A673 (cell line): ENCODE measurements around the gene ACAD9. TPM values are rescaled to one million over a fixed set of nuclear protein-coding genes. Genes with fewer than 3 reads are reported as not detected.
"Not testable (repeated sequence)": the region's sequence is repeated elsewhere in the genome, so short reads cannot be mapped to it uniquely, and the experiment has no call there.

Experiments used
- BruUV-seq: library from RNA; stranded (reverse); fragments of 400-500 nt; replicated peaks from 2 replicates; lab custom pipeline; 2021; lab: Mats Ljungman, UMichigan
- CTCF ChIA-PET: fragments of 300-600 bp; sonication (Branson Sonifier 250); formaldehyde crosslinking; loops from one replicate; lab custom pipeline; 2022; ENCODE audit warnings: antibody characterized with exemption; lab: Charles Lee
- POLR2A ChIA-PET: fragments of 300-600 bp; sonication (Branson Sonifier 250); formaldehyde crosslinking; loops from one replicate; lab custom pipeline; 2022; ENCODE audit warnings: antibody characterized with exemption; ENCODE audit not compliant: low non-redundant PET; lab: Charles Lee
- DNase-seq: peaks from one replicate; pipeline ENCODE4 v3.0.0-alpha.2; 2015; ENCODE audit warnings: low spot score
- H3K27ac ChIP-seq: fragments of 200-600 bp; sonication (generic); 2 replicates; pipeline ENCODE4 v1.5.1; 2016; ENCODE audit warnings: mixed run types, low read depth, mild to moderate bottlenecking, mixed read lengths, antibody characterized with exemption, low read length; ENCODE audit not compliant: poor library complexity, severe bottlenecking
- H3K27me3 ChIP-seq: fragments of 200-600 bp; sonication (generic); replicated peaks from 2 replicates; pipeline ENCODE4 v1.6.1; 2017; ENCODE audit warnings: mixed run types, low read depth, mild to moderate bottlenecking, mixed read lengths, antibody characterized with exemption, low read length; ENCODE audit not compliant: insufficient read depth, poor library complexity
- H3K36me3 ChIP-seq: fragments of 200-600 bp; sonication (generic); 2 replicates; pipeline ENCODE4 v1.6.1; 2016; ENCODE audit warnings: mixed run types, mild to moderate bottlenecking, mixed read lengths, antibody characterized with exemption, low read length; ENCODE audit not compliant: insufficient read depth, poor library complexity, severe bottlenecking
- H3K4me1 ChIP-seq: fragments of 200-600 bp; sonication (generic); 2 replicates; pipeline ENCODE4 v1.6.1; 2017; ENCODE audit warnings: mixed run types, mild to moderate bottlenecking, mixed read lengths, antibody characterized with exemption, low read length; ENCODE audit not compliant: insufficient read depth, poor library complexity, severe bottlenecking
- H3K4me3 ChIP-seq: fragments of 200-600 bp; sonication (generic); 2 replicates; pipeline ENCODE4 v1.5.1; 2016; ENCODE audit warnings: low read depth, mixed run types, mild to moderate bottlenecking, mixed read lengths, low read length; ENCODE audit not compliant: poor library complexity, severe bottlenecking
- H3K9me3 ChIP-seq: fragments of 200-600 bp; sonication (generic); 2 replicates; pipeline ENCODE4 v1.6.1; 2016; ENCODE audit warnings: mixed run types, low read depth, mild to moderate bottlenecking, mixed read lengths, antibody characterized with exemption, low read length; ENCODE audit not compliant: poor library complexity, severe bottlenecking
- EZH2 ChIP-seq: fragments of 200-600 bp; sonication (generic); IDR thresholded peaks from 2 replicates; pipeline ENCODE4 v1.6.1; 2017; ENCODE audit warnings: borderline replicate concordance, low read depth, mild to moderate bottlenecking, mixed read lengths, antibody characterized with exemption, low read length; ENCODE audit not compliant: poor library complexity, severe bottlenecking
- intact Hi-C: fragments of 100-400 bp; cut with micrococcal nuclease; formaldehyde crosslinking; loops from one replicate; pipeline ENCODE4 v1.10.0; 2022; ENCODE audit not compliant: unreplicated experiment
- total RNA-seq: library from RNA; stranded (reverse); gene quantifications from 2 replicates; pipeline ENCODE4 v1.2.3, GENCODE V29; 2021
- TF ChIP-seq, protein P1 (sequence below): fragments of 300-800, 200-600 bp; sonication (generic); conservative IDR thresholded peaks from 2 replicates; pipeline ENCODE4 v1.5.1; 2017; ENCODE audit warnings: low read depth, mild to moderate bottlenecking, antibody characterized with exemption, low read length, moderate library complexity, mixed read lengths

The ACAD9 gene
- total RNA-seq, 1 experiment from 2014 or later, result 54.5 TPM

DNA sequence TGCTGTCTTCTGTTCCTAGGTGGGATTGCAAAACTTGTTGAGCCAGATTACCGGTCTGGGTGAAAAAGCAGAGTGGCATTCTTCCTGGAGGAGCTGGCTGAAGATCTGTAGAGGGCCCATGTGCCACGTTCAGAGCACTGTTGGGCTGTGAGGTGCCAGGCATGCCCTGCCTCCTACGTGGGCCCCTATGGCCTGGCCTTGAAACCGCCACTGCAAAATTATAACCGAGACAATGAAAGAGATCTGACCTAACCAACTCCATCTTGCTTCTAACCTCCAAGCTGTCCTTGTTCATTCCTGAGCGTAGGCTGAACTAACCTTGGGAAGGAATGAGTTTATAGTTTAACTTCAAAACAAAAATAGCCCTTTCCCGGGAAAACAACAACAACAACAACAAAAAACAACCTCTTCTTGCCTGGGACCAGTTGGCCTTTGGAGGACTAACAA is 1.4 kb upstream of the ACAD9 start:
- peaks cover 10% of the 10 kb centered on the region for H3K4me1 ChIP-seq
- POLR2A ChIA-PET, result no interaction called here
- intact Hi-C loops, result no loop called here
- no peaks in the 10 kb centered on the region for H3K27me3 ChIP-seq
- BruUV-seq, result no TSS peak
- peak overlapping the region; percentile 65 for H3K4me3 ChIP-seq
- no peak for DNase-seq
- peak overlapping the region; percentile 95 for H3K27ac ChIP-seq
- TF ChIP-seq, protein P1, sequence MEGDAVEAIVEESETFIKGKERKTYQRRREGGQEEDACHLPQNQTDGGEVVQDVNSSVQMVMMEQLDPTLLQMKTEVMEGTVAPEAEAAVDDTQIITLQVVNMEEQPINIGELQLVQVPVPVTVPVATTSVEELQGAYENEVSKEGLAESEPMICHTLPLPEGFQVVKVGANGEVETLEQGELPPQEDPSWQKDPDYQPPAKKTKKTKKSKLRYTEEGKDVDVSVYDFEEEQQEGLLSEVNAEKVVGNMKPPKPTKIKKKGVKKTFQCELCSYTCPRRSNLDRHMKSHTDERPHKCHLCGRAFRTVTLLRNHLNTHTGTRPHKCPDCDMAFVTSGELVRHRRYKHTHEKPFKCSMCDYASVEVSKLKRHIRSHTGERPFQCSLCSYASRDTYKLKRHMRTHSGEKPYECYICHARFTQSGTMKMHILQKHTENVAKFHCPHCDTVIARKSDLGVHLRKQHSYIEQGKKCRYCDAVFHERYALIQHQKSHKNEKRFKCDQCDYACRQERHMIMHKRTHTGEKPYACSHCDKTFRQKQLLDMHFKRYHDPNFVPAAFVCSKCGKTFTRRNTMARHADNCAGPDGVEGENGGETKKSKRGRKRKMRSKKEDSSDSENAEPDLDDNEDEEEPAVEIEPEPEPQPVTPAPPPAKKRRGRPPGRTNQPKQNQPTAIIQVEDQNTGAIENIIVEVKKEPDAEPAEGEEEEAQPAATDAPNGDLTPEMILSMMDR, result no peak
- no peak for TF ChIP-seq EZH2
- no peaks in the 10 kb centered on the region for H3K9me3 ChIP-seq
- H3K36me3 ChIP-seq, result peaks cover 11% of the 10 kb centered on the region
- CTCF ChIA-PET, result interaction anchor here (2.3 kb wide), 1 partner anchor 198 kb away, joined by 6 read pairs; no protein-coding TSS in a partner anchor

DNA sequence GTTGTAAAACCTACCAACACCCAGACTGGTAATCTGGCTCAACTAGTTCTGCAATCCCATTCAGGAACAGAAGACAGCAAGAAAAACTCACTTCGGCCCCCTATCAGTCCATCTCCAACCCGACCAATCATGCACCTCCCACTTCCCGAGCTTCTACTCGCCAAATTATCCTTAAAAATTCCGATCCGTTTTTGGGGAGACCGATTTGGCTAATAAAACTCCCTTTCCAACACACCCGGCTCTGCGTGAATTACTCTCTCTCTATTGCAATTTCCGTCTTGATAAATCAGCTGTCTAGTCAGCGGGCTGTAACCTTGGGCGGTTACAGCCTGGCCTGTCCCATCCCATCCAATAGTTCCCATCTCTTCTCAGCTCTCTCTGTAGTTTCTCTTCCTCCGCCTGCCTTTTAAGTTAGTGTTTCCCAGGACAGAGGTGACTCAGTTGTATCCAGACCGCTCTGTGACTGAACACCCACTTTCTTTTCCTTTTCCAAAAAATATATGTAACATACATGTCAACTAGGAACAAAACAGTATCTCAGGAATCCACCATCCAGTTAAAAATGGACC is 780 bp upstream of the ACAD9 start:
- CTCF ChIA-PET, result interaction anchor here (0.8 to 2.3 kb wide), 2 partner anchors 198 to 261 kb away, joined by 3 to 6 read pairs; no protein-coding TSS in a partner anchor
- TSS peak; percentile 90 for BruUV-seq
- no peaks in the 10 kb centered on the region for H3K9me3 ChIP-seq
- H3K27ac ChIP-seq, result peak overlapping the region; percentile 95
- TF ChIP-seq EZH2, result no peak
- TF ChIP-seq, protein P1, result no peak
- H3K4me1 ChIP-seq, result peaks cover 10% of the 10 kb centered on the region
- POLR2A ChIA-PET, result interaction anchor here (0.9 kb wide), 1 partner anchor 448 kb away, joined by 3 read pairs; no protein-coding TSS in a partner anchor
- peaks cover 13% of the 10 kb centered on the region for H3K36me3 ChIP-seq
- H3K4me3 ChIP-seq, result peak overlapping the region; percentile 65
- intact Hi-C loops, result no loop called here
- DNase-seq, result peak; percentile 46
- no peaks in the 10 kb centered on the region for H3K27me3 ChIP-seq

DNA sequence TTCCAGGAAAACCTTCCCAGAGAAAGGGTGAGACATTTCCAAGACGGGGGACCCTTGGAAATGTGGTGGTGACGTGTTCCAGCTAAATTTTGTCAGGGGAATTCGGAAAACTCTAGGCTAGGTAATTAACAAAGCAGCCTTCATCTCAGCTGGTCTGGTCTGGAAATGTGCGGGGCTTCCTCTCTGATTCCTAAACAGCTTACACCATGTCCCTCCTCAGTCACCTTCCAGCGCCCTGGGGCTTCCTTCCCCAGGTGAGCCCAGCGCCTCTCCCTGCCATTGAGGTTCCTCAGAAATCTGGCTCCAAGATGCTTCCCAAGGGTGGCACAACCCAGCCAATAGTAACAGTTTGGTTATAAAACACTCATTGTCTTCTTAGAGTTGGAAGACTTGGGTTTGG is 571 bp downstream of the ACAD9 start:
- no peaks in the 10 kb centered on the region for H3K27me3 ChIP-seq
- DNase-seq, result no peak
- ChIA-PET CTCF (interaction anchor here (2.3 kb wide), 1 partner anchor 200 kb away, joined by 6 read pairs; no protein-coding TSS in a partner anchor), POLR2A (no interaction called here)
- H3K27ac ChIP-seq, result peak overlapping the region; percentile 95
- intact Hi-C loops, result no loop called here
- peak overlapping the region; percentile 65 for H3K4me3 ChIP-seq
- TF ChIP-seq EZH2, result no peak
- TF ChIP-seq, protein P1, result no peak
- no peaks in the 10 kb centered on the region for H3K9me3 ChIP-seq
- BruUV-seq, result no TSS peak
- peaks cover 25% of the 10 kb centered on the region for H3K36me3 ChIP-seq
- H3K4me1 ChIP-seq, result peaks cover 10% of the 10 kb centered on the region

DNA sequence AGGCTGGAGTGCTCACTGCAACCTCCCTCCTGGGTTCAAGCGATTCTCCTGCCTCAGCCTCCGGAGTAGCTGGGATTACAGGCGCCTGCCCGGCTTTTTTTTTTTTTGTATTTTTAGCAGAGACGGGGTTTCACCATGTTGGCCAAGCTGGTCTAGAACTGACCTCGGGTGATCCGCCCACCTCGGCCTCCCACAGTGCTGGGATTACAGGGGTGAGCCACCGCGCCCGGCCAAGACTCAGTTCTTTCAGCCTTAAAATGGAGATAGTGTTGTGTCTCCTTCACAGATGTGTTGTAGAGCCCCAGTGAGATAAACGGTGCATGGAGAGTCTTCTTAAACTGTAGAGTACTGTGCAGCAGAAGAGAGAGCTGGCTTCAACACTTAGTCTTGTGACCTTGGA is 1.0 kb downstream of the ACAD9 start:
- BruUV-seq, H3K27me3 ChIP-seq, DNase-seq, POLR2A ChIA-PET, H3K9me3 ChIP-seq, intact Hi-C loops, CTCF ChIA-PET: not testable (repeated sequence)
- Histone ChIP-seq H3K36me3 (peaks cover 28% of the 10 kb centered on the region), H3K27ac (peak overlapping the region; percentile 95), H3K4me1 (peaks cover 10% of the 10 kb centered on the region), H3K4me3 (peak overlapping the region; percentile 65)
